Glomerular visceral epithelial cell (primary cell): ENCODE measurements around the gene KHK.
"Not testable (repeated sequence)": the region's sequence is repeated elsewhere in the genome, so short reads cannot be mapped to it uniquely, and the experiment has no call there.

Experiments
- DNase-seq: peaks from one replicate; pipeline ENCODE4 v3.0.0-alpha.2; 2016; ENCODE audit errors: extremely low spot score

KHK gene

GRCh38 chr2:27095745-27096651 is 9.4 kb downstream of the KHK start:
- DNase-seq, result no peak

- no peak for DNase-seq
Observed at GRCh38 chr2:27096748-27097297, 10.3 kb downstream of the KHK start.

- no peak for DNase-seq
Observed at GRCh38 chr2:27097341-27097740, 10.8 kb downstream of the KHK start.

- DNase-seq, result no peak
Observed at GRCh38 chr2:27099334-27099955, 12.9 kb downstream of the KHK start.

- DNase-seq, result no peak
Observed at GRCh38 chr2:27100036-27100435, 13.5 kb downstream of the KHK start.

GRCh38 chr2:27102329-27102728 is 15.8 kb downstream of the KHK start:
- no peak for DNase-seq

GRCh38 chr2:27105981-27106380 is 19.4 kb downstream of the KHK start:
- no peak for DNase-seq

GRCh38 chr2:27108221-27108620 is 21.6 kb downstream of the KHK start:
- no peak for DNase-seq

GRCh38 chr2:27109083-27109482 is 22.5 kb downstream of the KHK start:
- no peak for DNase-seq

GRCh38 chr2:27110603-27111352 is 24.2 kb downstream of the KHK start:
- not testable (repeated sequence) for DNase-seq

GRCh38 chr2:27111392-27112078 is 25.0 kb downstream of the KHK start:
- not testable (repeated sequence) for DNase-seq

GRCh38 chr2:27115519-27115918 is 28.9 kb downstream of the KHK start:
- no peak for DNase-seq

GRCh38 chr2:27117995-27118524 is 31.5 kb downstream of the KHK start:
- DNase-seq, result no peak

GRCh38 chr2:27118525-27119329 is 32.2 kb downstream of the KHK start, which contains the start of gene CGREF1:
TSS of gene CGREF1 (minus strand) at chr2:27119128. CDS start at chr2:27104366, 14,762 bp downstream.
- DNase-seq, result no peak

- not testable (repeated sequence) for DNase-seq
Observed at GRCh38 chr2:27119330-27119670, 32.7 kb downstream of the KHK start.

- DNase-seq, result no peak
Observed at GRCh38 chr2:27121906-27122305, 35.3 kb downstream of the KHK start.

- DNase-seq, result no peak
Observed at GRCh38 chr2:27122791-27123190, 36.2 kb downstream of the KHK start.

GRCh38 chr2:27123302-27124150 is 37.0 kb downstream of the KHK start, which contains the start of gene ABHD1:
TSS of gene ABHD1 (plus strand) at chr2:27123815. CDS start at chr2:27123949, 134 bp downstream.
- peak; percentile 7 for DNase-seq

- no peak for DNase-seq
Observed at GRCh38 chr2:27125104-27125503, 38.5 kb downstream of the KHK start.
